K562 (cell line): ENCODE results near the gene SLC13A3. TPM values are rescaled to one million over a fixed set of nuclear protein-coding genes. Genes with fewer than 3 reads are reported as not detected.
A peak's percentile ranks its signal among the peaks of the same experiment; 100 is the strongest.

Source experiments
- CEBPG ChIP-seq, 3 experiments: fragments of 200-800 bp in 1 of 3; sonication (Bioruptor generic) in 1 of 3; sonication (generic) in 1 of 3; formaldehyde crosslinking in 1 of 3; IDR thresholded peaks in 2 of 3; conservative IDR thresholded peaks in 1 of 3; 2 replicates each; pipeline versions ENCODE4 v1.6.1 to v1.8.0; 2016 to 2022; ENCODE audit warnings: missing compliant biosample characterization in 2 of 3, missing genetic modification characterization in 2 of 3, mild to moderate bottlenecking in 1 of 3, missing genetic modification reagents in 1 of 3
- CEBPZ ChIP-seq: fragments of 150-350 bp; IDR thresholded peaks from 2 replicates; pipeline ENCODE4 v1.6.1; 2014; ENCODE audit warnings: low read depth, mild to moderate bottlenecking, low read length, borderline replicate concordance
- KLF16 ChIP-seq: IDR thresholded peaks from 2 replicates; pipeline ENCODE4 v1.6.1; 2016; ENCODE audit warnings: antibody characterized with exemption
- MEIS2 ChIP-seq: fragments of 450-650 bp; IDR thresholded peaks from 2 replicates; pipeline ENCODE4 v1.6.1; 2014; ENCODE audit warnings: mild to moderate bottlenecking; ENCODE audit not compliant: partially characterized antibody
- MIER1 ChIP-seq: fragments of 450-650 bp; IDR thresholded peaks from 2 replicates; pipeline ENCODE4 v1.6.1; 2016; ENCODE audit warnings: antibody characterized with exemption, mild to moderate bottlenecking, low read depth
- PHF21A ChIP-seq: fragments of 450-650 bp; IDR thresholded peaks from 2 replicates; pipeline ENCODE4 v1.6.1; 2017; ENCODE audit warnings: low read depth, borderline replicate concordance
- SFPQ ChIP-seq: fragments of 200-400 bp; formaldehyde crosslinking; IDR thresholded peaks from 2 replicates; pipeline ENCODE4 v1.6.1; 2017; ENCODE audit warnings: mild to moderate bottlenecking, low read depth, low read length, moderate library complexity
- TCFL5 ChIP-seq: fragments of 250-450 bp; sonication (Bioruptor Pico); conservative IDR thresholded peaks from 2 replicates; pipeline ENCODE4 v1.6.1; 2021; ENCODE audit warnings: mild to moderate bottlenecking, moderate library complexity, matching md5 sums
- ZBTB11 ChIP-seq, 3 experiments: fragments of 200-800 bp in 1 of 3; fragments of 250-450 bp in 1 of 3; fragments of 450-650 bp in 1 of 3; sonication (Bioruptor Pico) in 1 of 3; sonication (Bioruptor generic) in 1 of 3; formaldehyde crosslinking in 1 of 3; IDR thresholded peaks; 2 replicates each; pipeline versions ENCODE4 v1.6.1 to v1.8.0; 2016 to 2022; ENCODE audit warnings: mild to moderate bottlenecking in 2 of 3, missing genetic modification characterization in 2 of 3, missing compliant biosample characterization in 1 of 3, moderate library complexity in 1 of 3
- ZBTB7A ChIP-seq: IDR thresholded peaks from 2 replicates; pipeline ENCODE4 v1.6.1; 2011; ENCODE audit warnings: low read depth, mild to moderate bottlenecking, low read length, moderate library complexity, borderline replicate concordance; ENCODE audit not compliant: control insufficient read depth
- ZKSCAN3 ChIP-seq: fragments of 250-450 bp; sonication (Bioruptor Pico); IDR thresholded peaks from 2 replicates; pipeline ENCODE4 v1.4.0; 2020
- ZNF354B ChIP-seq: fragments of 250-450 bp; sonication (Bioruptor Pico); IDR thresholded peaks from 2 replicates; pipeline ENCODE4 v1.4.0; 2020
- ZNF76 ChIP-seq: fragments of 250-450 bp; sonication (Bioruptor Pico); IDR thresholded peaks from 2 replicates; pipeline ENCODE4 v1.4.0; 2020; ENCODE audit warnings: mild to moderate bottlenecking, moderate library complexity, borderline replicate concordance
- polyA plus RNA-seq, 8 experiments: library from polyadenylated mRNA; depleted of rRNA in 4 of 8; stranded (reverse) in 5 of 8; unstranded in 3 of 8; fragments of >200 nt; fragmentation: Nextera tagmentation in 2 of 8; fragmentation: Illumina TruSeq in 1 of 8; extraction: Ambion mirVana in 2 of 8; extraction: Trizol in 1 of 8; gene quantifications; 2 replicates each; pipeline versions ENCODE4 v1.2.1 to v1.2.3, GENCODE V29; 2011 to 2014; ENCODE audit warnings: inconsistent platforms in 1 of 8, missing spikeins in 1 of 8
- total RNA-seq, 7 experiments: library from RNA; depleted of rRNA in 6 of 7; stranded (reverse); fragments of >200 nt in 6 of 7; fragmentation: Illumina TruSeq in 2 of 7; extraction: Trizol in 2 of 7; gene quantifications; 2 replicates each; pipeline versions ENCODE4 v1.2.1 to v1.2.3, GENCODE V29; 2011 to 2021; ENCODE audit warnings: low replicate concordance in 1 of 7
- TF ChIP-seq, protein P1 (sequence below): sonication (generic); formaldehyde crosslinking; IDR thresholded peaks from 2 replicates; pipeline ENCODE4 v1.8.1; 2023; ENCODE audit warnings: mild to moderate bottlenecking, missing genetic modification reagents

Gene SLC13A3
- total and polyA plus RNA-seq, 9 of the 15 experiments (the other 6 are each of a cell fraction or from before 2014, with no cell fraction given), result 5.5 to 16.4 (median 8.5) TPM

GRCh38 chr20:46648903-46649649 lies 2.2 kb downstream of the SLC13A3 start (continued):
- TF ChIP-seq, protein P1, sequence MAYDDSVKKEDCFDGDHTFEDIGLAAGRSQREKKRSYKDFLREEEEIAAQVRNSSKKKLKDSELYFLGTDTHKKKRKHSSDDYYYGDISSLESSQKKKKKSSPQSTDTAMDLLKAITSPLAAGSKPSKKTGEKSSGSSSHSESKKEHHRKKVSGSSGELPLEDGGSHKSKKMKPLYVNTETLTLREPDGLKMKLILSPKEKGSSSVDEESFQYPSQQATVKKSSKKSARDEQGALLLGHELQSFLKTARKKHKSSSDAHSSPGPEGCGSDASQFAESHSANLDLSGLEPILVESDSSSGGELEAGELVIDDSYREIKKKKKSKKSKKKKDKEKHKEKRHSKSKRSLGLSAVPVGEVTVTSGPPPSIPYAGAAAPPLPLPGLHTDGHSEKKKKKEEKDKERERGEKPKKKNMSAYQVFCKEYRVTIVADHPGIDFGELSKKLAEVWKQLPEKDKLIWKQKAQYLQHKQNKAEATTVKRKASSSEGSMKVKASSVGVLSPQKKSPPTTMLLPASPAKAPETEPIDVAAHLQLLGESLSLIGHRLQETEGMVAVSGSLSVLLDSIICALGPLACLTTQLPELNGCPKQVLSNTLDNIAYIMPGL, result peak; percentile 63; the same call in 1 of the 2 replicates
- no peak for TF ChIP-seq SFPQ
- peak; percentile 89 for TF ChIP-seq MEIS2
- TF ChIP-seq ZBTB11 (CRISPR knock-in tag; IDR thresholded peaks at IDR 0.05), result 0 out of 6 replicates have a peak, but pooled peaks of 1 of the 3 experiments have one; percentile 19
- no peak for TF ChIP-seq ZNF76 (CRISPR knock-in tag)
- no peak for TF ChIP-seq ZKSCAN3 (CRISPR knock-in tag)
- no peak for TF ChIP-seq CEBPG (CRISPR knock-in tag; IDR thresholded peaks at IDR 0.05)
- TF ChIP-seq CEBPG (tag; conservative IDR thresholded peaks at IDR 0.05 in 1 of 2, IDR thresholded peaks at IDR 0.05 in 1 of 2), result 0 out of 4 replicates have a peak, but pooled peaks of 1 of the 2 experiments have one; percentile 29
- TF ChIP-seq ZBTB7A, result peak; percentile 60
- peak; percentile 56; the same call in 1 of the 2 replicates for TF ChIP-seq MIER1
- no peak for TF ChIP-seq CEBPZ
- TF ChIP-seq TCFL5 (CRISPR knock-in tag), result no peak
- no peak for TF ChIP-seq ZNF354B (CRISPR knock-in tag)
- peak; percentile 65; the same call in 1 of the 2 replicates for TF ChIP-seq KLF16
- no peak for TF ChIP-seq PHF21A
